ES-I3 (cell line): ENCODE measurements around the gene AMFR.

Experiments used
- H3K36me3 ChIP-seq: 2 replicates; pipeline ENCODE4 v1.6.1; 2013; ENCODE audit warnings: mild to moderate bottlenecking, low read length, control low read depth, moderate library complexity; ENCODE audit not compliant: insufficient read depth
- H3K4me1 ChIP-seq: 2 replicates; pipeline ENCODE4 v1.6.1; 2013; ENCODE audit warnings: mild to moderate bottlenecking, control low read depth, low read length; ENCODE audit not compliant: insufficient read depth
- H3K9ac ChIP-seq: 2 replicates; pipeline ENCODE4 v1.6.1; 2013; ENCODE audit warnings: low read depth, mild to moderate bottlenecking, low read length, moderate library complexity
- H3K9me3 ChIP-seq: 2 replicates; pipeline ENCODE4 v1.6.1; 2013; ENCODE audit warnings: mild to moderate bottlenecking, low read length, moderate library complexity; ENCODE audit not compliant: control insufficient read depth, insufficient read depth

AMFR gene

DNA sequence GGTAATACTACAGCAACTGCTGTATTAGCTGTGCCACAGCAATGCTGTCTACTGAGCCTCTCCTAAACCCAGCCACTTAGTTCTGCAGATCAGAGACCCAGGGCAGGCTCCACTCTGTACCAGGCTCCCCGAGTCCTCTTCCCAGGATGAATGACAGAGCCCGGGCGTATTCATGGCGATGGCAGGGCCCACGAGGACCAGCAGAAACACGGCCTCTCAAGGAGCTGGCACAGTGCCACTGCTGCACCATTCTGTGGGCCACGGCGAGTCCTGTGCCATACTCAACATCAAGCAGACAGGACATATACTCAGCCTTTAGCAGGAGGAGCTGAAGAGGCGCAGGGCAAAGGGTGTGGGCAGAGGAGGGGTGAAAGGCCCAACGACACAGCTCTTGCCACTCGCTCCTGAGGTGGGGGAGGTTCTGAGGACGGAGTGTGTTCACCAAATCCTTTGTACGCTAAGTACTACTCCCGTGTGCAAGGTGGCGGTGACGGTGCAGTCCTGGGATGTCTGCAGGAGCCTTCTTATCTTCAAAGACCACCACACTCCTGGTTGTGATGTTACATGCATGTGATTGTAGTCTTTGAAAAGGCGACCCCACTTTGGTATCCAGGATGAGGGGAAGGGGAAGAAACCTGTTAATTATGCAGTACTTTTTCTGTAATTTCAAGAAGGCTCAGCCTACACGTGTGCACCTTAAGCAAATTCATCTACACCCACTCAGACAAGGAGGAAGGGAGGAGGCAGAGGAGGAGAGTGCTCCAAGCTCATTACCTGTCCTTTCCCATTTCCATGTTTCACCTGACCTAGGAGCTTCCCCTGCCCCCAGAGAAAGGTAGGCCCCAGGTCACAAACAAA lies 98.0 kb downstream of the AMFR start:
- Histone ChIP-seq H3K9me3 (no peaks in the 10 kb centered on the region), H3K4me1 (no peaks in the 10 kb centered on the region), H3K36me3 (no peaks in the 10 kb centered on the region), H3K9ac (no peak overlapping the region)

DNA sequence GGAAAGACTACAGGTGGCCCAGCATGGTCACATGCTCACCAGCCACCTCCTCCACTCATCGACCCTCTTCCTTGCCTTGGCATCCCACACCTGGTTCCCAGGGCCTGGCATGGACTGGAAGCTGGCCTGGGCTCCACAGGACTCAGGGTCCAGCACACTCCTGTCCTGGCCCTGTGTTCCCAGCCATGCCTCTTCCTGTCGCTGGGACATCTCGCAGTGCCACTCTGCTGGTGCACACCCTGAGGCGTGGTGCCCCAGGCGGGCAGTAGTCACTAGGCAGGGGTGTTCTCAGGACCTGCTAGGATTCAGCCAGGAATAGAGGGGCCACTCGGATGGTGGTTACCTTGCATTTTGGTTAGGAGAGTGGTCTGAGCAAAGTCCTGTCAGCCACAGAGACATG lies 99.4 kb downstream of the AMFR start:
- H3K36me3 ChIP-seq: no peaks in the 10 kb centered on the region
- H3K4me1 ChIP-seq: no peaks in the 10 kb centered on the region
- H3K9me3 ChIP-seq: no peaks in the 10 kb centered on the region
- H3K9ac ChIP-seq: no peak overlapping the region

DNA sequence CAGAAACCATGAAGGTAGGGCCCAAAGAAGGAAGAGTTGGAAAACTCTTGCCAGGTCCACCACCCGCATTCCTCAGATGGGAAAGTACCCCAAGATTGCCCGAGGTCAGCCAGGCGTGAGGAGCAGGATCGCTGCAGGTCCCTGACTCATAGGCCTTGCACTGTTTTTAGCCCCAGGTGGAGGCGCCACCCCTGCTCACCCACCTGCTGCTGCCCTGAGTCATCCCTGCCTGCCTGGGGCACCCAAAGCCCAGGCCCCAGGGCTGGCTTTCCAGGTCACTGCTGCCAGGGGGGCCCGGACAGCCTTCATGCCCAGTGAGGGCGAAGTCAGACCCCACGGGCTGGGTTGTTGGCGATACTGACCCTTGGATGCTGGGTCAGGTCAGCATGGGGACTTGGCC lies 100.9 kb downstream of the AMFR start:
- Histone ChIP-seq H3K4me1 (no peaks in the 10 kb centered on the region), H3K9me3 (no peaks in the 10 kb centered on the region)

DNA sequence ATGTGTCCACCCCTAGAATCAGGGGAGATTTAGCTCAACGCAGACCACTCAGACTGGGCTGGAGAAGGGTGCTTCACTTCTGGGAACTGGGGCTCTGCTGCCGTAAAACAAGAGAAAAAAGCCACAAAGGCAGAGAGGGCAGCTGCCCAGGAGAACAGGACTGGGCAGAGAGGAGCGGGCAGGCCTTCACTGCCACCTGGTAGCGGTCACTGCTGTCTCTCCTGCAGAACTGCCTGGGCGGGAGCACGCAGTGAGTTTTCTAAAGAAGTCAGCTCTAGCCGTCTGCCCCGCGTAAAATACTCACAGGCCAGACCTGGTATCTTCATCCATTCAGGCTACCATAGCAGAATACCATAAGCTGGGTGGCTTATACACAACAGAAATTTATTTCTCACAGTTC lies 103.8 kb downstream of the AMFR start:
- Histone ChIP-seq H3K36me3 (no peaks in the 10 kb centered on the region), H3K9ac (no peak overlapping the region), H3K9me3 (no peaks in the 10 kb centered on the region), H3K4me1 (no peaks in the 10 kb centered on the region)

More for the DNA sequence above, 100.9 kb downstream of the AMFR start:
- Histone ChIP-seq H3K9ac (no peak overlapping the region), H3K36me3 (no peaks in the 10 kb centered on the region)

DNA sequence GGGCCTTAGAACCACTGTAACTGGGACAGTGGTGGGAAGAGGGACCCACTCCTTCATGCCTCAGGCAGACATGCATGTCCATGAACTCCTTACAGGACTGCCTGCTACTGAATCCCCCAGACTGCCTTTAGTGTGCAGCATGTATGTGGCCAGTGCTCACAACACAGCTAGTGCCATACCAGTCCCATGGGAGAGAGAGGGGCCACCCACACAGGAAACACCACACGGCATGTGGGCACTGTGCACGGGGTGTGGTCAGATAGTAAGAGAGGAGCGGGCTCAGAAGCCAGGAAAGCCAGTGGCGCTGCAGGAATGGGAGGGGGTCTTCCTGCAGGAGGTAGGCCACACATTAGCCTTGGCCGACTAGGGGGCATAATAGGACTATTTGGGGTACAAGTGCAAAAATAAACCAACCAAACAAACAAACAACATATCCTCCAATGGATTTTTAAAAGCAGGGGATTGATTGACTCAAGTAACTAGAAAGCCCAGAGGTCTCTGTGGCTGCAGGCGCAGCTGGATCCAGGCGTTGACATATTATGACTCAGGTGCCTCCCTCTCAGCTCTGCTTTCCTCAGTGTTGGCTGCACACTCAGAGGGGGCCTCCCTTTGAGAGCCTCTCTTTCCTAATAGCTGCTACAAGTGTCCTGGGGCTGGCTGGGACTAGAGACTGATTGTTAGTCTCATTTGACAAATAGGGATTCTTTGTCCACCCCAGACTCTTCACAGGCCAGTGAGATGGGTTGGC lies 104.4 kb downstream of the AMFR start:
- H3K4me1 ChIP-seq: no peaks in the 10 kb centered on the region
- H3K36me3 ChIP-seq: no peaks in the 10 kb centered on the region
- H3K9ac ChIP-seq: no peak overlapping the region
- H3K9me3 ChIP-seq: no peaks in the 10 kb centered on the region

DNA sequence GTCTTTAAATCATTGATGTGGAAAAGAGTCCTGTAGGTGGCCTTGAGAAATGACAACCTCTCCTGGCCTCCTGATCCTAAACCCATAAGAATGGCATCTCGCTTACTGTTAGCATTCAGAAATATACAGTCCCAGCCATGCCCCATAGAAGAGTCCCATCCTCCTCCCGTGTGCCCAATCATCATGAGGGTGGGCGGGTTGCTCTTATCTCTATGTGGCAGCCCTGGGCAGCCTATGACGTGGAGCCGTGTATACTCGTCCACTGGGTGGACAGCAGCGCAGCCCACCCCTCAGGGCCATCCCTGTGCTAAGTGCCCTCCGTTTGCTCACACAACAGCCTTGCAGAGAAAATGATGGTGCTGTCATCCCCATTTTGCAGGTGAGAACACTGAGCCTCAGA lies 105.3 kb downstream of the AMFR start:
- H3K9ac ChIP-seq: no peak overlapping the region
- H3K36me3 ChIP-seq: no peaks in the 10 kb centered on the region
- H3K9me3 ChIP-seq: no peaks in the 10 kb centered on the region
- H3K4me1 ChIP-seq: no peaks in the 10 kb centered on the region

DNA sequence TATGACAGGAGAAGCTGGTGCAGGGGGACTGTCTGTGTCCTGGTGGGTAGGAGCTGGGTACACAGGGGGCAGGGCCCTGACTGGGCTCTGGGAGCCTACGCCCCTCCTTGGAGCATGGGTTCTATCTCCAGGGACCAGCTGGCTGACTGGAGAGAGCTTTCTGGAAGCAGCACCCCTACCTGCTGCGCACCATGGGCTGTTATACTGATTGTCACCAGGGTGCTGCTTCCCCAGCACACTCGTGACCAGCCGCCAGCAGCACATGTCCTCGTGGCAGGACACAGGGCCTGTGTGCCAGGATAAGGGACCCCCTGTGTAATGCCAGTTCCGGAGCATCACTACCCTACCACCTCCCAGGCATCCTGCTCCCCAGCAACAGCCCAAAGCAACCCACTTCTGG lies 106.0 kb downstream of the AMFR start:
- H3K4me1 ChIP-seq: no peaks in the 10 kb centered on the region
- H3K9me3 ChIP-seq: no peaks in the 10 kb centered on the region

DNA sequence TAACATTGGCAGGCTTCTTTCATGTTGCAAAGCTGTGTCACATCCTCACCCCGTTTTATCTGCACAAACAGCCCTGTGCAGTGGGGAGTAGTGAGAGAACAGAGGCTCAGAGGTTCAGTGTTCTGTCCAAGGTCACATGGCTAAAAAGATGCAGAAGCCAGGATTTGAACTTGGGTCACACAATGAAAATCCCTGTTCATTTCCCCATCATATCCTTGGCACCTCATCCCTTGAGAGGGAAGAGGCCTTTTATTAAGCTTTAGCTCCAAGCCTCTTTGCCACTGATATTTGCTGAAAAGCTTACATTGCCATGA lies 106.6 kb downstream of the AMFR start:
- Histone ChIP-seq H3K4me1 (no peaks in the 10 kb centered on the region), H3K9me3 (no peaks in the 10 kb centered on the region), H3K36me3 (no peaks in the 10 kb centered on the region), H3K9ac (no peak overlapping the region)

More for the DNA sequence above, 106.0 kb downstream of the AMFR start:
- H3K36me3 ChIP-seq: no peaks in the 10 kb centered on the region
- no peak overlapping the region for H3K9ac ChIP-seq

DNA sequence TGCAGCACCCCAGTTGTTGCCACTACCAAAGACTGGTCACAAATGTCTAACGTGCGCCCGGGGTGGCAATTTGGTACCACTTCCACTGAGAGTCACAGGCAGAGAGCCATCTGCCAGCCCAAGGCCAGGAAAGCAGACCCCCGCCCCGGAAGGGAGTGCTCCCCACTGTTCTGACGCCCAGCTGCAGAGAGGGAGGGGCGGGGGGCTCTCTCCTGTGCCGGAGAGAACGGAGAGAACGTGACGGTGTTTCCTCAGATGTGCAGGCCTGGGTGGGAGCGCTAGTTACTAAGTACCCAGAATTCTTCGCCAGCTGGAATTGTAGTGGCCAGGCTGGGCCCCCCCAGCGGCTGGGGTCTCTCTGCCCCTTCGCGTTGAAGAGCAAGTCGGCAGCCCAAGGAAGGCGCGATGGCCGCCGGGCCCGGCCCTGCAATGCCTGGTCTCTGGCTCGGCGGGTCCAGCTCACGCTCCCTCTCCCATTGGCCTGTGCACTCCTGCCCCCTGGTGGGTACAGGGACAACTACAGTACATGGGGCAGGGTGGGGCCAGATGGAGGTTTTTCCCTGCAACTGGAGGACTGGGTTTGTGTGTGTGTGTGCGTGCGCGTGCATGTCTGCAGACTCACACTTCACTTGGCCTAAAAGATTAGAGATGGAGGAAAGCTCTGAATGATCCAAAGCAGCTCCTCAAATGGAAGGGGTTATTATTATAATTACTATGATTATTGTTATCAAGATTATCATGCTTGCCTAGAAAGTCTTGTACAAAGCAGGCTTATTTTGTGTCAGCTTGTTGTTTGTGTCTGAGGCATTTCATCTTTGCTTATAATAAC lies 107.1 kb downstream of the AMFR start:
- H3K9ac ChIP-seq: peak overlapping the region; percentile 25; the same call in 1 of the 2 replicates
- H3K36me3 ChIP-seq: no peaks in the 10 kb centered on the region
- H3K4me1 ChIP-seq: no peaks in the 10 kb centered on the region
- H3K9me3 ChIP-seq: no peaks in the 10 kb centered on the region

DNA sequence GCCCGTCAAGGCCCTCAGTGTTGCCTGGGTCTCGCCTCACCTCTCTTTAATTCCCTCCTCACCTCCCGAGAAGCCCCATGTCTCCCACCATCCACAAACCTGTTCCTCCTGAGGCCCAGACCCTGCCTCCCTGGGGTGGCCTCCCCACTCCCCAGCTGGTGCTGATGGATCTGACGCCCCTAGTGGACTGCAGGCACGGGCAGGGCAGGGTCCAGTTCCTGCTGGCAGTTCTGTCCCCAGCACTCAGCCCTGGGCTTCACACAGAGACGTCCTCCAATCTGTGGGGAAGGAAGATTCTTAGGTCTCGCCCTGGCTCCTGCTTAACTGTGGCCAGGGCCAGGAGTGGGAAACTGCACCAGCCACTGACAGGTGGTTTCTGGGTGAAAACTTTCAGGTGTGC lies 108.8 kb downstream of the AMFR start:
- Histone ChIP-seq H3K9me3 (no peaks in the 10 kb centered on the region), H3K4me1 (no peaks in the 10 kb centered on the region), H3K36me3 (no peaks in the 10 kb centered on the region), H3K9ac (no peak overlapping the region)

DNA sequence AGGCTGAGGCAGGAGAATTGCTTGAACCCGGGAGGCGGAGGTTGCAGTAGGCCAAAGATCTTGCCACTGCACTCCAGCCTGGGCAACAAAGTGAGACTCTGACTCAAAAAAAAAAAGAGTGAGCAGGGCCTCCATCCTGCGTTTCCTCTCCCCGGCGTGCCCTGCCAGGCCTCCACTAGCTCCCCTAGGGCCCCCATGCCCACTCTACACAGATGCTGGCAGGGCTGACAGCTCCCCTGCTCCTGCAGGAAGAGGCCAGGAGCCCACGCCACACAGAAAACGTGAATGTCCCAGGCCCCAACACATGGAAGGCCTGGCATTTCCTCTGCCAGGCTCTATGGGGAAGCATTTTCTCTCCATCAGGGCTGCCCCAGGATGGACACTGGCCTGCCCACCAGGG lies 109.4 kb downstream of the AMFR start:
- H3K4me1 ChIP-seq: no peaks in the 10 kb centered on the region
- H3K9ac ChIP-seq: no peak overlapping the region
- H3K36me3 ChIP-seq: no peaks in the 10 kb centered on the region
- no peaks in the 10 kb centered on the region for H3K9me3 ChIP-seq

DNA sequence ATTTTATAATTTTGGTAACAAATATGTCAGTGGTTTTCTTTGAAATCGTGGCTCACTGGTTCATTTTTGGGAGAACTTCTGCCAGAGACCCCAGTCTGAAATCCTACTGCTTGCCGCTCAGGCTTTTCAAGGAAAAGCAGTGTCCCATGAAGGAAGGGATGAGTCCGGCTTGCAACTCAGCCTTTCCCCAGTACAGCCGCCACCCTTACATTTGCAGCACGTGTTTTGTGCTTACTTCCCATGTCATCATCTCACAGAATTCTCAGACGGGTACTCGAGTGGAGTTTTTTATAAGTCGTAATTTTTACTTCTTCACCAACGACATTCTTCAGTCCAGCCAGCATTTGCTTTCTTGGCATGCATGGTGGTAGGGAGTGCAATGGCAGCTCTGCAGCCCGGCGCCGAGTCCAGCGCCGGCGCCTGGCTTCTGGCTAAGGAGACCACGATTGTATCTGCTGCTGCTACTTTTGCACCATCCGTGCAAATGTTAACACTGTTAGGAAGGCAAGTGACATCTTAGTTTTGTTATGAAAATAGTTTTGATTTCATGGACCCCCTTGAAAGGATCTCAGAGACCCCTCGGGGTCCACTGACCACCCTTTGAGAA lies 111.0 kb downstream of the AMFR start:
- Histone ChIP-seq H3K4me1 (no peaks in the 10 kb centered on the region), H3K9me3 (no peaks in the 10 kb centered on the region), H3K9ac (no peak overlapping the region), H3K36me3 (no peaks in the 10 kb centered on the region)

DNA sequence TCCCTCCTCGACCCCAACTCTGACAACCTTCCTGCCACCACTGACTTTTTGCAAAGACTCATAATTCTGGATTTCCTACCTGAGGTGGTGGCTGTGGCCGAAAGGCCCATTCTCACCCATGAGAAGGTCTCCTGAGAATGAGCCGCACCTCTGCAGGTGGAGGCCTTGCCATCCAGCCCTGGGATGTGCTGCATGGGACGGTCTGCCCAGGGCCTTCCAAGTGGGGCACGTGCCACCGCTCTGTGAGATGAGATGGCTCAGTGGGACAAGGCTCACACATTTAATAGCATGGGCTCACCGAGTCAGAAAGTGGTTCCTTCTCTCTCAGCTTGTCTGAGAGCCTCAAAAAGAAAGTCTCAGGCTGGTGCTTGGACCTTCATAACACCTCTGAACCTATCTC lies 112.8 kb downstream of the AMFR start:
- Histone ChIP-seq H3K9me3 (no peaks in the 10 kb centered on the region), H3K4me1 (no peaks in the 10 kb centered on the region), H3K36me3 (no peaks in the 10 kb centered on the region), H3K9ac (no peak overlapping the region)

DNA sequence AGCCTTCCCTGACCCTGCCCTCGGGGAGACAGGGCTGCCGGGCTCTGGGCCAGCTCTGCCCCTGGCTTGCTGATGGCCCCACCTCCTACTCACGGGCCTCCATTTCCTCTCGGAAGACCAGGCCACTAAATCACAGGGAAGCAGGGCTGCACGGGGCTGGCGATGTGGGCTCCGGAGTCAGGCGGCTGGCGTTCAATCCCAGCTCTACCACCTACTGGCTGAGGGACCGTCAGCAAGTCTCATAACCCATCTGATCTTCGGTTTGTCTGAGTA lies 113.4 kb downstream of the AMFR start:
- H3K36me3 ChIP-seq: no peaks in the 10 kb centered on the region
- no peaks in the 10 kb centered on the region for H3K9me3 ChIP-seq
- H3K9ac ChIP-seq: no peak overlapping the region
- H3K4me1 ChIP-seq: no peaks in the 10 kb centered on the region; the same call in 1 of the 2 replicates
